Ishikawa (cell line): Measurements from ENCODE around the gene SEC14L2.

Experiments used
- CEBPB ChIP-seq: IDR thresholded peaks from 2 replicates; pipeline ENCODE4 v1.6.1; 2012
- CREB1 ChIP-seq: IDR thresholded peaks from 2 replicates; pipeline ENCODE4 v1.6.1; 2012; ENCODE audit warnings: low read depth
- EP300 ChIP-seq: IDR thresholded peaks from 2 replicates; pipeline ENCODE4 v1.6.1; 2012; ENCODE audit warnings: borderline replicate concordance
- FOXM1 ChIP-seq: IDR thresholded peaks from 2 replicates; pipeline ENCODE4 v1.6.1; 2012; ENCODE audit warnings: low read depth, borderline replicate concordance
- RAD21 ChIP-seq: IDR thresholded peaks from 2 replicates; pipeline ENCODE4 v1.6.1; 2012; ENCODE audit warnings: low read depth
- REST ChIP-seq: IDR thresholded peaks from 2 replicates; pipeline ENCODE4 v1.6.1; 2012; ENCODE audit warnings: low read depth, mild to moderate bottlenecking
- TCF12 ChIP-seq: IDR thresholded peaks from 2 replicates; pipeline ENCODE4 v1.6.1; 2012; ENCODE audit warnings: low read depth
- YY1 ChIP-seq: IDR thresholded peaks from 2 replicates; pipeline ENCODE4 v1.6.1; 2012; ENCODE audit warnings: low read depth

- TF ChIP-seq TCF12 (no peak), YY1 (no peak), RAD21 (no peak), CREB1 (no peak), EP300 (no peak), CEBPB (no peak), REST (no peak), FOXM1 (no peak)
Observed at GRCh38 chr22:30347255-30347892, 49.4 kb upstream of the SEC14L2 start.
